ENCODE results near the gene MT1X.
A peak's percentile ranks its signal among the peaks of the same experiment; 100 is the strongest.
"Not testable (repeated sequence)": the region's sequence is repeated elsewhere in the genome, so short reads cannot be mapped to it uniquely, and the experiment has no call there.

MT1X gene

GRCh38 chr16:56713794-56714193 is 31.5 kb downstream of the MT1X start:
- no peak for DNase-seq

- no peak for DNase-seq
Observed at GRCh38 chr16:56715126-56715525, 32.9 kb downstream of the MT1X start.

- DNase-seq, result no peak
Observed at GRCh38 chr16:56716761-56717160, 34.5 kb downstream of the MT1X start.

DNA sequence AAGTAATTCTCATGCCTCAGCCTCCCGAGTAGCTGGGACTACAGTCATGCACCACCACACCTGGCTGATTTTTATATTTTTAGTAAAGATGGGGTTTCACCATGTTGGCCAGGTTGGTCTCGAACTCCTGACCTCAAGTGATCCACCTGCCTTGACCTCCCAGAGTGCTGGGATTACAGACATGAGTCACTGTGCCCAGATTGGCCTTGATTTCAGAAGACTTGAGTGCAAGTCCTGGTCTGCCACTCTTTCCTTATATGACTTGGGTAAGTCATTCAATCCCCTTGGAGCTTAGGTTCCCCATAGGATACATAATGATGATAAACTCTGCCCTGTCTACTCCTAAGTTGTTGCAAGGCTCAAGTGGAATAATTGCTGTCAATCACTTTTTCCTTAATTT is 35.3 kb downstream of the MT1X start:
- not testable (repeated sequence) for DNase-seq

DNA sequence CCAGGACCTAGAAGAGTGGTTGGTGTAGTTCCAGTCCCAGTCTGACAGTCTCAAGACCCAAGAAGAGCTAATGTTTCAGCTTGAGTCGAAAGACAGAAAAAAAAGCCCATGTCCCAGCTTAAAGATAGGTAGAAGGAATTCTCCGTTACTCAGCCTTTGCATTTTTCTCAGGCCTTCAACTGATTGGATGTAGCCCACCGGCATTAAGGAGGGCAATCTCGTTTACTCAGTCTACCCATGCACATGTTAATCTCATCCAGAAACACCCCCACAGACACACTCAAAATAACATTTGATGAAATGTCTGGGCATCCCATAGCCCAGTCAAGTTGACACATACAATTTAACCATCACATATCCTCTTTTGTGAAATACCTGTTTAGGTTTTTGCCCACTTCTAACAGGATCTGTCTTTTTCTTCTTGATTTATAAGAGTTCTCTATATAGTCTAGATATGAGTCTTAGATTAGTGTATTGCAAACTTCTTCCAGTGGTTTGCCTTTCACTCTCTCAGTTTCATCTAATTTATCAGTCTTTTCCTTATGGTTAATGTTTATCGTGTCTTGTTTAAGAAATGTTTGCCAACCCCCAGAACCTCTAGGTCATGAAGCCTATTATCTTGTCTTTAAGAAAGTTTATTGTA is 40.1 kb downstream of the MT1X start:
- DNase-seq, result no peak

DNA sequence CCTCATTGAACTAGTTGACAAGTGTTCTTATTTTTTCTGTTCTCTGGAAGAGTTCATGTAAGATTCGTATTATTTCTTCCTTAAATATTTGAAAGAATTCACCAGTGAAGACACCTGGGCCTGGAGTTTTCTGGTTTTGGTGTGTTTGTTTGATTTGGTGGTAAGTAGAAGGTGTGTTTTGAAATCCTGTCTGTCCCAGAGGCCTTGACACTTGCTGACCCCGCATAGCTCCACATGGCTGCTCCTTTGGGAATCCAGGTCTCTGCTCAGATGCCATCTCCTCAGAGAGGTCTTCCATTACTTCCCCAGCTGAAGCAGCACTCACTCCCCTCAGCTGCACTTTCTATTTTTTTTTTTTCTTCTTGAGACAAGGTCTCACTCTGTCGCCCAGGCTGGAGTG is 41.9 kb downstream of the MT1X start:
- no peak for DNase-seq

DNA sequence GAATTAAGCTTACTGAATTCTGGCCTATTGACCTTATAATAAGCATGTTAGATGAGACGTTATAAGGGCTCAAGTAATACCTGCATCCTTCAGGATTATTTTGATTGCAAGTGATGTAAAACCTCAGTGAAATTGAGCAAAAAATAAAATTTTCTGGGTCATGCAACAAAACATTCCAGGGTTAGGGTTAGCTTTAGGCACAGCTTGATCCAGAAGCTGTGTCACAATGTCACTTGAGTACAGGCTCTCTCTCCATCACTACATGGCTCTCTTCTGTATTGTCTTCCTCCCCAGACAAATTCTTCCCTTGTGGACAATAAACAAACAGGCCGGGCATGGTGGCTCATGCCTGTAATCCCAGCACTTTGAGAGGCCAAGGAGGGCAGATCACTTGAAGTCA is 44.0 kb downstream of the MT1X start:
- DNase-seq, result no peak

DNA sequence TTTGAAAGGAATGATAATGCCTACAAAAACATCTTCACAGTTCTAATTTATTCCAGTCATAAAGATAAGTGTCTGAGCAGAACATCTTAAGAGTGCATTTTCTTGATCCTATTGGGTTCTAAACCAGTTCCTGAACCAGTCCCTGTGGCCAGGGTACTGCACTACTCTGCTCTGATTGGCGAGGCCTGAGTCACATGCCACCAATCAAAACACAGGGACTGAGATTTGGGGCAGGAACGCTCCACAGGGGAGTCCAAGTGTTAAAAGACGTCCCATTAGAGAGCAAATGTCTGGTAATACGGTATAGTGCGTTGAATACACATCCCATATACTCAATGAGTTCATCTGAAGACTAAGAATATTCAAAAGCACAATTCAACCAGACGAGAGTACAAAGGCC is 44.7 kb downstream of the MT1X start:
- DNase-seq, result no peak

- DNase-seq, result no peak
Observed at GRCh38 chr16:56728027-56728426, 45.8 kb downstream of the MT1X start.

GRCh38 chr16:56728980-56729734 is 46.9 kb downstream of the MT1X start:
- no peak for DNase-seq

- peak; percentile 96 for DNase-seq
Observed at GRCh38 chr16:56729735-56730662, 47.7 kb downstream of the MT1X start, which contains the start of gene NUP93. NUP93 (plus strand) TSS chr16:56730129; CDS start chr16:56748248, 18,119 bp downstream.

- DNase-seq, result no peak
Observed at GRCh38 chr16:56732366-56732765, 50.1 kb downstream of the MT1X start.

GRCh38 chr16:56732832-56733231 is 50.6 kb downstream of the MT1X start:
- no peak for DNase-seq

Data from CD4-positive, alpha-beta T cell treated with Interleukin-6 for 4 hours (primary cell).